Suprapubic skin (tissue), 4 donors: ENCODE data around the gene PIGO. TPM values are rescaled to one million over a fixed set of nuclear protein-coding genes. Genes with fewer than 3 reads are reported as not detected.

Experiments
- DNase-seq, 2 donors: peaks; one replicate each; pipeline ENCODE4 v3.0.0-alpha.2; 2019; ENCODE audit warnings: low spot score in 2 of 2
- H3K27ac ChIP-seq: fragments of 200-600 bp; sonication (generic); one replicate; pipeline ENCODE4 v1.5.1; 2019
- H3K27me3 ChIP-seq: fragments of 200-600 bp; sonication (generic); one replicate; pipeline ENCODE4 v1.5.1; 2019
- H3K36me3 ChIP-seq: fragments of 200-600 bp; sonication (generic); one replicate; pipeline ENCODE4 v1.5.1; 2019
- H3K4me1 ChIP-seq: fragments of 200-600 bp; sonication (generic); one replicate; pipeline ENCODE4 v1.5.1; 2019
- H3K4me3 ChIP-seq: fragments of 200-600 bp; sonication (generic); one replicate; pipeline ENCODE4 v1.5.1; 2019; ENCODE audit warnings: mild to moderate bottlenecking
- H3K9me3 ChIP-seq: fragments of 200-600 bp; sonication (generic); one replicate; pipeline ENCODE4 v1.5.1; 2019
- EP300 ChIP-seq: sonication (generic); formaldehyde crosslinking; IDR thresholded peaks from one replicate; pipeline ENCODE4 v1.6.1; 2017; ENCODE audit warnings: antibody characterized with exemption
- POLR2A ChIP-seq, 2 donors: fragments of 450-650 bp; IDR thresholded peaks; one replicate each; pipeline ENCODE4 v1.6.1; 2017; ENCODE audit warnings: antibody characterized with exemption in 2 of 2, mild to moderate bottlenecking in 2 of 2, moderate library complexity in 2 of 2
- POLR2AphosphoS5 ChIP-seq, 3 donors: sonication (generic); formaldehyde crosslinking; IDR thresholded peaks; one replicate each; pipeline ENCODE4 v1.6.1; 2017; ENCODE audit warnings: antibody characterized with exemption in 3 of 3
- WGBS: methylation state at CpG from one replicate; pipeline ENCODE4 v1.1.5; 2018; 5-methylcytosine and 5-hydroxymethylcytosine counted together
- total RNA-seq, 4 donors: library from RNA; depleted of rRNA; stranded (reverse); fragments of >200 nt; gene quantifications; one replicate each; pipeline ENCODE4 v1.1.0, GENCODE V29; 2016
- TF ChIP-seq, protein P1 (sequence below), 2 donors: fragments of 200-600 bp in 1 of 2; fragments of 450-650 bp in 1 of 2; sonication (generic) in 1 of 2; IDR thresholded peaks; one replicate each; pipeline ENCODE4 v1.5.1; 2016 to 2019; ENCODE audit warnings: antibody characterized with exemption in 2 of 2, mild to moderate bottlenecking in 1 of 2, moderate library complexity in 1 of 2

PIGO gene
- total RNA-seq, 4 donors from 2014 or later, result 14.5 to 26.3 (median 23.1) TPM

DNA sequence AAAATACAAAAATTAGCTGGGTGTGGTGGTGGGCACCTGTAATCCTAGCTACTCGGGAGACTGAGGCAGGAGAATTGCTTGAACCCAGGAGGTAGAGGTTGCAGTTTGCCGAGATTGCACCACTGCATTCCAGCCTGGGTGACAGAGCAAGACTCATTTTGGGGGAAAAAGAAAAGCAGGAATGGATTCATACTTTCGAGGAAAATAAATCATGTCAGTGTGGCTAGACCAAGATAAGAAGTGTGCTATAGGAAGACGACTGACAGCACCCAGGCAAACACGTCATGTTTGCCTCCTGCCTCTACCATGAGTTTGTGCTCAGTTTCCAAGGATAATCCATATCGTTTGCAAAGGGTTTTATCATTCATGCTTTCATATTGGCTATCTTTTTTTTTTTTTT lies 38.5 kb upstream of the PIGO start:
- Histone ChIP-seq H3K9me3 (no peaks in the 10 kb centered on the region), H3K4me1 (no peaks in the 10 kb centered on the region), H3K27me3 (no peaks in the 10 kb centered on the region), H3K27ac (no peak overlapping the region), H3K4me3 (no peak overlapping the region), H3K36me3 (no peaks in the 10 kb centered on the region)
- no peak for DNase-seq
- no peak for TF ChIP-seq POLR2A (IDR thresholded peaks at IDR 0.05)
- no peak for TF ChIP-seq POLR2AphosphoS5 (IDR thresholded peaks at IDR 0.05)
- TF ChIP-seq, protein P1, sequence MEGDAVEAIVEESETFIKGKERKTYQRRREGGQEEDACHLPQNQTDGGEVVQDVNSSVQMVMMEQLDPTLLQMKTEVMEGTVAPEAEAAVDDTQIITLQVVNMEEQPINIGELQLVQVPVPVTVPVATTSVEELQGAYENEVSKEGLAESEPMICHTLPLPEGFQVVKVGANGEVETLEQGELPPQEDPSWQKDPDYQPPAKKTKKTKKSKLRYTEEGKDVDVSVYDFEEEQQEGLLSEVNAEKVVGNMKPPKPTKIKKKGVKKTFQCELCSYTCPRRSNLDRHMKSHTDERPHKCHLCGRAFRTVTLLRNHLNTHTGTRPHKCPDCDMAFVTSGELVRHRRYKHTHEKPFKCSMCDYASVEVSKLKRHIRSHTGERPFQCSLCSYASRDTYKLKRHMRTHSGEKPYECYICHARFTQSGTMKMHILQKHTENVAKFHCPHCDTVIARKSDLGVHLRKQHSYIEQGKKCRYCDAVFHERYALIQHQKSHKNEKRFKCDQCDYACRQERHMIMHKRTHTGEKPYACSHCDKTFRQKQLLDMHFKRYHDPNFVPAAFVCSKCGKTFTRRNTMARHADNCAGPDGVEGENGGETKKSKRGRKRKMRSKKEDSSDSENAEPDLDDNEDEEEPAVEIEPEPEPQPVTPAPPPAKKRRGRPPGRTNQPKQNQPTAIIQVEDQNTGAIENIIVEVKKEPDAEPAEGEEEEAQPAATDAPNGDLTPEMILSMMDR (IDR thresholded peaks at IDR 0.05), result no peak
- no peak for TF ChIP-seq EP300
- 79% methylated on average over 6 of the region's 6 CpGs for WGBS

DNA sequence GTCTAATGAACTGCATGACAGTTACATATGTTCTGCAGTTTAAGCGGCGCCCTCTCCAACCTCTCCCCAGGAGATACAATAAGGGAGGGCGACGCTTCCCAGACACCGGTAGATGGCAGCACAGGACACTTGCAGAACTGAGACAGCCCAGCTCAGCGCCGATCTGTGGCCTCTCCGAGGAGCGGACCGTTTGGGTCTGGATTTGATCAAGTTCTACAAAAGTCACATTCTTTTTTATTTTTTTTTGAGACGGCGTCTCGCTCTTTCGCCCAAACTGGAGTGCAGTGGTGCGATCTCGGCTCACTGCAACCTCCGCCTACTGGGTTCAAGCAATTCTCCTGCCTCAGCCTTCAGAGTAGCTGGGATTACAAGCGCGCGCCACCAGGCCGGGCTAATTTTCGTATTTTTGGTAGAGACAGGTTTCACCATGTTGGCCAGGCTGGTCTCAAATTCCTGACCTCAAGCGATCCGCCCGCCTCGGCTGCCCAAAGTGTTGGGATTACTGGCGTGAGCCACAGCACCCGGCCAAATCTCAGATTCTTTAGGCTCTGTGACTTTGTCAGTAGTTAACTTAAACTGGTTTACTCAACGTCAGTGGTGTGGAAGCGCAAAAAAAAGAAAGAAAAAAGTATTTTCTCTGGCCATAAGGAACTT lies 20.6 kb upstream of the PIGO start:
- H3K9me3 ChIP-seq, result no peaks in the 10 kb centered on the region
- 17% methylated on average over 30 of the region's 30 CpGs for WGBS
- no peaks in the 10 kb centered on the region for H3K36me3 ChIP-seq
- peak overlapping the region; percentile 89 for H3K27ac ChIP-seq
- peaks cover 49% of the 10 kb centered on the region for H3K4me1 ChIP-seq
- TF ChIP-seq POLR2AphosphoS5 (IDR thresholded peaks at IDR 0.05), result no peak
- TF ChIP-seq, protein P1 (IDR thresholded peaks at IDR 0.05), result peak; percentile 90 to 91
- TF ChIP-seq POLR2A (IDR thresholded peaks at IDR 0.05), result no peak
- H3K27me3 ChIP-seq, result no peaks in the 10 kb centered on the region
- peak; percentile 95 to 97 for DNase-seq
- peak overlapping the region; percentile 49 for H3K4me3 ChIP-seq

DNA sequence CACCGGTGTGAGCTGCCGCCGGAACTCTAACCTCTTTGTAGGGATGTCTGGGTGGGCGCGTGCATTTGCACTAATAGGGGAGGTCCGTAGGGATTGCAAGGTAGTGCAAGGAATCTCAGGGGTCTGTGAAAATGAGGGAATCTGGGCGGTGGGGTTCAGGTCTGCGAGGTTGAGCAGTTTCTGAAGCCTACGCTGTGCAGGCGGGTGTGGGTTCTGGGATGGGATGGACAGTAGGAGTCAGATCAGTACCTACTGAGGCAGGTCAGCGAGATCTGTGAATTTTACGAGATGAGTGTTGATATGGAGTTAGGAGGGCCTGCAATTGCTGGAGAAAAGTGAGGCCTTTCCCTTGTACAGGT lies 20.1 kb upstream of the PIGO start:
- no peaks in the 10 kb centered on the region for H3K9me3 ChIP-seq
- H3K36me3 ChIP-seq, result no peaks in the 10 kb centered on the region
- no peaks in the 10 kb centered on the region for H3K27me3 ChIP-seq
- TF ChIP-seq EP300 (no peak), POLR2A (IDR thresholded peaks at IDR 0.05) (no peak), POLR2AphosphoS5 (IDR thresholded peaks at IDR 0.05) (no peak)
- TF ChIP-seq, protein P1 (IDR thresholded peaks at IDR 0.05), result no peak
- H3K4me3 ChIP-seq, result peak overlapping the region; percentile 49
- H3K27ac ChIP-seq, result peak overlapping the region; percentile 89
- no peak for DNase-seq
- WGBS, result 0% methylated on average over 12 of the region's 12 CpGs
- H3K4me1 ChIP-seq, result peaks cover 54% of the 10 kb centered on the region

DNA sequence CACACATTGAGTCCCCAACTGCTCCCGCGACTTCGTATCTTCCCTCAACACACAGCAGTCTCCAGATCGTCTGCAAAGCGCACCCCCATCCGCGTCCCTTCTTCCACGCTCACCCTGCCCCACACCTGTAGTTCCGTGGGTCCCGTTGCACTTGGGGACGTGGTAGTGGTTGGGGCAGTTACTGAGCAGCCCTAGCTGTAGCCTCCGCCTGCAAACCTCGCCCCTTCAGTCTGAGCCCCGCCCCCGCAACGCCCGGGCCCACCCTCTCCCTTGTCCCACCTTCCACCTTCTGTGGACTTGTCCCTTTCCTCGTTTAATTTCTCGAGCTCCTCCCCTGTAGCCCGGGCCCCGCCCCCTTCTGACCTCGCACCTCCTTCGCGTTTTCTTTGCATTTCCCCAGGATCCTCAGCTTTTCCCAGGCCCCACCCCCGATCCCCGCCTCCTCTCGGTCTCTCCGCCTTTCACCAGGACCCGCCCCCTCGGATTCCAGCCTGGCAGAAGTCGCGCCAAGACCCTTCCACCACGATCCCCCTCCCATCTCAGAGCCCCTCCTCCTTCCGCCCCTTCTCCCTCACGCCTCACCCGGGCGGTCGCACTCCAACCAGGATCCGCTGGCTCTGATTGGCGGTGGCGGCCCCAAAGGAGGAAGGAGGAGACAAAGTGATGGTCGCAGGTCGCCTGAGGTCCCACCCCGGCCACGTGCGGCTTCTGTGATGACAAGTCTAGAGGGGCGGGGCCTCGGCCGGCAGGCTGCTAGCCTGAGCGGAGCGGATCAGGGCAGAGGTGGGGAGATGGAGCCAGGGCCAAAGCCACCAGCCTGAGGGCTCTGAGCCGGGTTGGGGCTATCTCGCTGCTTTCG lies 19.5 kb upstream of the PIGO start, which contains the start of gene ATOSB:
Gene ATOSB (minus strand): TSS at position 183 of the 859 bp plus-strand sequence. CDS start 7,588 bp downstream, outside the sequence.
- peaks cover 58% of the 10 kb centered on the region for H3K4me1 ChIP-seq
- peak; percentile 99 for DNase-seq
- WGBS, result under 1% methylated on average over 46 of the region's 54 CpGs
- no peaks in the 10 kb centered on the region for H3K27me3 ChIP-seq
- H3K4me3 ChIP-seq, result peak within 1 kb of the TSS; percentile 49
- peak within 1 kb of the TSS; percentile 89 for H3K27ac ChIP-seq
- TF ChIP-seq POLR2AphosphoS5 (IDR thresholded peaks at IDR 0.05), result no peak
- TF ChIP-seq, protein P1 (IDR thresholded peaks at IDR 0.05), result no peak
- no peak for TF ChIP-seq EP300
- TF ChIP-seq POLR2A (IDR thresholded peaks at IDR 0.05), result no peak
- no peaks in the 10 kb centered on the region for H3K36me3 ChIP-seq
- H3K9me3 ChIP-seq, result no peaks in the 10 kb centered on the region
